Stimulated activated CD4-positive, alpha-beta T cell treated with anti-CD3 and anti-CD28 coated beads, Interleukin-1b, Interleukin-23, amount 100 ng/mL, for 48 hours (primary cell): ENCODE data around the gene FERMT3.
A peak's percentile ranks its signal among the peaks of the same experiment; 100 is the strongest.
"Not testable (repeated sequence)": the region's sequence is repeated elsewhere in the genome, so short reads cannot be mapped to it uniquely, and the experiment has no call there.

Experiments
- DNase-seq: peaks from one replicate; pipeline ENCODE4 v3.0.0-alpha.2; 2020

The FERMT3 gene

GRCh38 chr11:64237484-64237951, 31.0 kb downstream of the FERMT3 start:
- no peak for DNase-seq

- no peak for DNase-seq
Measured at GRCh38 chr11:64238076-64238475, 31.6 kb downstream of the FERMT3 start.

GRCh38 chr11:64238999-64239398, 32.5 kb downstream of the FERMT3 start:
- no peak for DNase-seq

GRCh38 chr11:64239662-64240434, 33.3 kb downstream of the FERMT3 start:
- DNase-seq = no peak

- DNase-seq = peak; percentile 97
Measured at GRCh38 chr11:64240435-64241240, 34.1 kb downstream of the FERMT3 start, which contains the start of gene FKBP2. Gene FKBP2, plus strand, starts transcription at chr11:64241095. Its CDS starts 1,293 bp downstream, at chr11:64242388.

GRCh38 chr11:64241241-64241490, 34.6 kb downstream of the FERMT3 start:
- DNase-seq = peak; percentile 100

- no peak for DNase-seq
Measured at GRCh38 chr11:64241491-64242374, 35.2 kb downstream of the FERMT3 start.

GRCh38 chr11:64243236-64243854, 36.8 kb downstream of the FERMT3 start:
- no peak for DNase-seq

- DNase-seq = no peak
Measured at GRCh38 chr11:64244107-64244506, 37.6 kb downstream of the FERMT3 start.

- DNase-seq = no peak
Measured at GRCh38 chr11:64244966-64245365, 38.4 kb downstream of the FERMT3 start.

- no peak for DNase-seq
Measured at GRCh38 chr11:64245401-64245796, 38.9 kb downstream of the FERMT3 start.

- peak; percentile 83 for DNase-seq
Measured at GRCh38 chr11:64245797-64246620, 39.5 kb downstream of the FERMT3 start.

GRCh38 chr11:64246621-64246870, 40.0 kb downstream of the FERMT3 start:
- not testable (repeated sequence) for DNase-seq

GRCh38 chr11:64246871-64247728, 40.6 kb downstream of the FERMT3 start, which contains the start of gene PPP1R14B:
Gene PPP1R14B, minus strand, starts transcription at chr11:64246943. Its CDS starts 270 bp downstream, at chr11:64246673.
- DNase-seq = peak; percentile 80

GRCh38 chr11:64247729-64248531, 41.4 kb downstream of the FERMT3 start:
- no peak for DNase-seq

GRCh38 chr11:64248578-64248977, 42.1 kb downstream of the FERMT3 start:
- no peak for DNase-seq

GRCh38 chr11:64249038-64249437, 42.5 kb downstream of the FERMT3 start:
- DNase-seq = no peak

GRCh38 chr11:64249563-64250414, 43.3 kb downstream of the FERMT3 start:
- DNase-seq = no peak

GRCh38 chr11:64250415-64251015, 44.0 kb downstream of the FERMT3 start:
- DNase-seq = no peak
